ENCODE results near the gene AZIN2. TPM values are rescaled to one million over a fixed set of nuclear protein-coding genes. Genes with fewer than 3 reads are reported as not detected.

Gene AZIN2
- total and polyA plus RNA-seq, 2 of the 13 experiments (the other 11 are each of a cell fraction or from before 2014, with no cell fraction given), result 1.7 to 3.5 TPM

GRCh38 chr1:33082575-33083108 is 1.7 kb downstream of the AZIN2 start:
- Histone ChIP-seq H3K9ac (ENCODE audit: insufficient read depth, low read depth, low read length) (no peak overlapping the region), H3K4me1 (ENCODE audit: insufficient read depth, low read length) (peaks cover 24% of the 10 kb centered on the region), H3K27me3 (ENCODE audit: control insufficient read depth in 1 of 2, insufficient read depth in 2 of 2, low read length in 2 of 2) (no peaks in the 10 kb centered on the region), H3K9me3 (ENCODE audit: low read length) (no peaks in the 10 kb centered on the region), H3K4me2 (ENCODE audit: low read depth, low read length) (no peak overlapping the region), H2AFZ (ENCODE audit: low read length) (no peak overlapping the region), H3K36me3 (replicated peaks in 1 of 2; ENCODE audit: control insufficient read depth in 1 of 2, insufficient read depth in 2 of 2, low read length in 2 of 2) (no peaks in the 10 kb centered on the region), H3K79me2 (ENCODE audit: insufficient read depth, low read length) (no peaks in the 10 kb centered on the region), H4K20me1 (ENCODE audit: insufficient read depth, low read length) (no peaks in the 10 kb centered on the region), H3K4me3 (replicated peaks in 1 of 3; ENCODE audit: insufficient read depth in 1 of 3, low read depth in 2 of 3, low read length in 3 of 3) (no peak overlapping the region), H3K27ac (ENCODE audit: extremely low read length, insufficient read depth, low read length) (no peak overlapping the region)
- TF ChIP-seq, protein P1, sequence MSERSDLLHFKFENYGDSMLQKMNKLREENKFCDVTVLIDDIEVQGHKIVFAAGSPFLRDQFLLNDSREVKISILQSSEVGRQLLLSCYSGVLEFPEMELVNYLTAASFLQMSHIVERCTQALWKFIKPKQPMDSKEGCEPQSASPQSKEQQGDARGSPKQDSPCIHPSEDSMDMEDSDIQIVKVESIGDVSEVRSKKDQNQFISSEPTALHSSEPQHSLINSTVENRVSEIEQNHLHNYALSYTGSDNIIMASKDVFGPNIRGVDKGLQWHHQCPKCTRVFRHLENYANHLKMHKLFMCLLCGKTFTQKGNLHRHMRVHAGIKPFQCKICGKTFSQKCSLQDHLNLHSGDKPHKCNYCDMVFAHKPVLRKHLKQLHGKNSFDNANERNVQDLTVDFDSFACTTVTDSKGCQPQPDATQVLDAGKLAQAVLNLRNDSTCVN (CRISPR knock-in tag; IDR thresholded peaks at IDR 0.05; ENCODE audit: borderline replicate concordance), result no peak
- TF ChIP-seq HMG20A (CRISPR knock-in tag; IDR thresholded peaks at IDR 0.05; ENCODE audit: borderline replicate concordance) (no peak), SAFB2 (CRISPR knock-in tag; IDR thresholded peaks at IDR 0.05; ENCODE audit: borderline replicate concordance, low read depth) (no peak), ZNF839 (CRISPR knock-in tag; IDR thresholded peaks at IDR 0.05; ENCODE audit: borderline replicate concordance) (no peak)
- TF ChIP-seq, protein P2, sequence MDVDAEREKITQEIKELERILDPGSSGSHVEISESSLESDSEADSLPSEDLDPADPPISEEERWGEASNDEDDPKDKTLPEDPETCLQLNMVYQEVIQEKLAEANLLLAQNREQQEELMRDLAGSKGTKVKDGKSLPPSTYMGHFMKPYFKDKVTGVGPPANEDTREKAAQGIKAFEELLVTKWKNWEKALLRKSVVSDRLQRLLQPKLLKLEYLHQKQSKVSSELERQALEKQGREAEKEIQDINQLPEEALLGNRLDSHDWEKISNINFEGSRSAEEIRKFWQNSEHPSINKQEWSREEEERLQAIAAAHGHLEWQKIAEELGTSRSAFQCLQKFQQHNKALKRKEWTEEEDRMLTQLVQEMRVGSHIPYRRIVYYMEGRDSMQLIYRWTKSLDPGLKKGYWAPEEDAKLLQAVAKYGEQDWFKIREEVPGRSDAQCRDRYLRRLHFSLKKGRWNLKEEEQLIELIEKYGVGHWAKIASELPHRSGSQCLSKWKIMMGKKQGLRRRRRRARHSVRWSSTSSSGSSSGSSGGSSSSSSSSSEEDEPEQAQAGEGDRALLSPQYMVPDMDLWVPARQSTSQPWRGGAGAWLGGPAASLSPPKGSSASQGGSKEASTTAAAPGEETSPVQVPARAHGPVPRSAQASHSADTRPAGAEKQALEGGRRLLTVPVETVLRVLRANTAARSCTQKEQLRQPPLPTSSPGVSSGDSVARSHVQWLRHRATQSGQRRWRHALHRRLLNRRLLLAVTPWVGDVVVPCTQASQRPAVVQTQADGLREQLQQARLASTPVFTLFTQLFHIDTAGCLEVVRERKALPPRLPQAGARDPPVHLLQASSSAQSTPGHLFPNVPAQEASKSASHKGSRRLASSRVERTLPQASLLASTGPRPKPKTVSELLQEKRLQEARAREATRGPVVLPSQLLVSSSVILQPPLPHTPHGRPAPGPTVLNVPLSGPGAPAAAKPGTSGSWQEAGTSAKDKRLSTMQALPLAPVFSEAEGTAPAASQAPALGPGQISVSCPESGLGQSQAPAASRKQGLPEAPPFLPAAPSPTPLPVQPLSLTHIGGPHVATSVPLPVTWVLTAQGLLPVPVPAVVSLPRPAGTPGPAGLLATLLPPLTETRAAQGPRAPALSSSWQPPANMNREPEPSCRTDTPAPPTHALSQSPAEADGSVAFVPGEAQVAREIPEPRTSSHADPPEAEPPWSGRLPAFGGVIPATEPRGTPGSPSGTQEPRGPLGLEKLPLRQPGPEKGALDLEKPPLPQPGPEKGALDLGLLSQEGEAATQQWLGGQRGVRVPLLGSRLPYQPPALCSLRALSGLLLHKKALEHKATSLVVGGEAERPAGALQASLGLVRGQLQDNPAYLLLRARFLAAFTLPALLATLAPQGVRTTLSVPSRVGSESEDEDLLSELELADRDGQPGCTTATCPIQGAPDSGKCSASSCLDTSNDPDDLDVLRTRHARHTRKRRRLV (CRISPR knock-in tag; IDR thresholded peaks at IDR 0.05), result no peak
- TF ChIP-seq, protein P3, sequence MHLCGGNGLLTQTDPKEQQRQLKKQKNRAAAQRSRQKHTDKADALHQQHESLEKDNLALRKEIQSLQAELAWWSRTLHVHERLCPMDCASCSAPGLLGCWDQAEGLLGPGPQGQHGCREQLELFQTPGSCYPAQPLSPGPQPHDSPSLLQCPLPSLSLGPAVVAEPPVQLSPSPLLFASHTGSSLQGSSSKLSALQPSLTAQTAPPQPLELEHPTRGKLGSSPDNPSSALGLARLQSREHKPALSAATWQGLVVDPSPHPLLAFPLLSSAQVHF (CRISPR knock-in tag; IDR thresholded peaks at IDR 0.05), result no peak
- ChIA-PET POLR2A (no interaction called here), CTCF (ENCODE audit: low intra/inter-chr PET ratio, low total read pairs) (no interaction called here)
- BruUV-seq (replicated peaks), result no TSS peak
- intact Hi-C loops (cut with micrococcal nuclease; ENCODE audit: unreplicated experiment), result loop anchor here (10.0 kb wide), 1 partner anchor 148 kb away; no protein-coding TSS in a partner anchor
- DNase-seq (ENCODE audit: low spot score) (no peak), ATAC-seq (no peak), FAIRE-seq (no peak)
- 84% methylated on average over 6 of the region's 6 CpGs for WGBS (ENCODE audit: low lambda C conversion rate)
- in situ Hi-C loops (cut with HindIII; ENCODE audit: extremely low pct_ligation_motif_present, low pct_unique_long_range_greater_than_20kb), result no loop called here

All from HepG2 (cell line).